ENCODE results near the gene SPDEF.

The SPDEF gene

GRCh38 chr6:34558172-34558714, 2.1 kb upstream of the SPDEF start:
- H3K4me3 ChIP-seq (ENCODE audit: low read length) = no peak overlapping the region
- TF ChIP-seq CTCF (IDR thresholded peaks at IDR 0.05; ENCODE audit: insufficient read depth, low read depth, low read length, missing control alignments) = no peak
- no peak for DNase-seq (ENCODE audit: low read depth)

GRCh38 chr6:34557228-34557627, 1.1 kb upstream of the SPDEF start:
- TF ChIP-seq CTCF (IDR thresholded peaks at IDR 0.05; ENCODE audit: insufficient read depth, low read depth, low read length, missing control alignments) = no peak
- no peak for DNase-seq (ENCODE audit: low read depth)
- H3K4me3 ChIP-seq (ENCODE audit: low read length) = no peak overlapping the region

GRCh38 chr6:34556493-34556892, 364 bp upstream of the SPDEF start:
- no peak overlapping the region for H3K4me3 ChIP-seq (ENCODE audit: low read length)
- TF ChIP-seq CTCF (IDR thresholded peaks at IDR 0.05; ENCODE audit: insufficient read depth, low read depth, low read length, missing control alignments) = no peak
- no peak for DNase-seq (ENCODE audit: low read depth)

GRCh38 chr6:34555328-34555727, 801 bp downstream of the SPDEF start:
- H3K4me3 ChIP-seq (ENCODE audit: low read length) = no peak overlapping the region
- no peak for TF ChIP-seq CTCF (IDR thresholded peaks at IDR 0.05; ENCODE audit: insufficient read depth, low read depth, low read length, missing control alignments)
- DNase-seq (ENCODE audit: low read depth) = no peak

GRCh38 chr6:34555007-34555322, 1.2 kb downstream of the SPDEF start:
- H3K4me3 ChIP-seq (ENCODE audit: low read length) = no peak overlapping the region
- DNase-seq (ENCODE audit: low read depth) = no peak
- no peak for TF ChIP-seq CTCF (IDR thresholded peaks at IDR 0.05; ENCODE audit: insufficient read depth, low read depth, low read length, missing control alignments)

GRCh38 chr6:34554291-34555006, 1.7 kb downstream of the SPDEF start:
- DNase-seq (ENCODE audit: low read depth) = peak; percentile 53
- TF ChIP-seq CTCF (IDR thresholded peaks at IDR 0.05; ENCODE audit: insufficient read depth, low read depth, low read length, missing control alignments) = no peak
- no peak overlapping the region for H3K4me3 ChIP-seq (ENCODE audit: low read length)

GRCh38 chr6:34553750-34554149, 2.4 kb downstream of the SPDEF start:
- peak; percentile 47 for DNase-seq (ENCODE audit: low read depth)
- no peak for TF ChIP-seq CTCF (IDR thresholded peaks at IDR 0.05; ENCODE audit: insufficient read depth, low read depth, low read length, missing control alignments)
- no peak overlapping the region for H3K4me3 ChIP-seq (ENCODE audit: low read length)

All from epithelial cell of esophagus (primary cell).